LNCAP (cell line): Measurements from ENCODE around the gene CCDC187.

Experiments used
- CTCF ChIP-seq: fragments of 450-650 bp; IDR thresholded peaks from 2 replicates; pipeline ENCODE4 v1.5.1; 2017; ENCODE audit warnings: mild to moderate bottlenecking

CCDC187 gene

GRCh38 chr9:136209786-136210185 is 94.1 kb downstream of the CCDC187 start:
- no peak for TF ChIP-seq CTCF

- no peak for TF ChIP-seq CTCF
These were observed 94.7 kb downstream of the CCDC187 start for GRCh38 chr9:136209232-136209631.

GRCh38 chr9:136208675-136209074 is 95.2 kb downstream of the CCDC187 start:
- TF ChIP-seq CTCF, result no peak

GRCh38 chr9:136207616-136208015 is 96.3 kb downstream of the CCDC187 start:
- TF ChIP-seq CTCF, result no peak

- TF ChIP-seq CTCF, result no peak
These were observed 97.2 kb downstream of the CCDC187 start for GRCh38 chr9:136206602-136207275.

GRCh38 chr9:136205707-136205992 is 98.2 kb downstream of the CCDC187 start:
- no peak for TF ChIP-seq CTCF

- TF ChIP-seq CTCF, result no peak
These were observed 98.8 kb downstream of the CCDC187 start, which contains the start of gene LHX3 for GRCh38 chr9:136204838-136205706. Gene LHX3, minus strand, starts transcription at chr9:136205128. Its CDS starts 116 bp downstream, at chr9:136205012.
